ENCODE data around the gene MUCL3.

GRCh38 chr6:30981942-30982772 lies 41.4 kb downstream of the MUCL3 start:
- TF ChIP-seq TEAD4 (IDR thresholded peaks at IDR 0.05): no peak
- no peak for TF ChIP-seq REST (IDR thresholded peaks at IDR 0.05; ENCODE audit: low read depth)

Data from Ishikawa (cell line).